ENCODE data around the gene SORCS2. TPM values are rescaled to one million over a fixed set of nuclear protein-coding genes. Genes with fewer than 3 reads are reported as not detected.

Gene SORCS2
- total RNA-seq, 1 donor from 2014 or later: 10.9 TPM

DNA sequence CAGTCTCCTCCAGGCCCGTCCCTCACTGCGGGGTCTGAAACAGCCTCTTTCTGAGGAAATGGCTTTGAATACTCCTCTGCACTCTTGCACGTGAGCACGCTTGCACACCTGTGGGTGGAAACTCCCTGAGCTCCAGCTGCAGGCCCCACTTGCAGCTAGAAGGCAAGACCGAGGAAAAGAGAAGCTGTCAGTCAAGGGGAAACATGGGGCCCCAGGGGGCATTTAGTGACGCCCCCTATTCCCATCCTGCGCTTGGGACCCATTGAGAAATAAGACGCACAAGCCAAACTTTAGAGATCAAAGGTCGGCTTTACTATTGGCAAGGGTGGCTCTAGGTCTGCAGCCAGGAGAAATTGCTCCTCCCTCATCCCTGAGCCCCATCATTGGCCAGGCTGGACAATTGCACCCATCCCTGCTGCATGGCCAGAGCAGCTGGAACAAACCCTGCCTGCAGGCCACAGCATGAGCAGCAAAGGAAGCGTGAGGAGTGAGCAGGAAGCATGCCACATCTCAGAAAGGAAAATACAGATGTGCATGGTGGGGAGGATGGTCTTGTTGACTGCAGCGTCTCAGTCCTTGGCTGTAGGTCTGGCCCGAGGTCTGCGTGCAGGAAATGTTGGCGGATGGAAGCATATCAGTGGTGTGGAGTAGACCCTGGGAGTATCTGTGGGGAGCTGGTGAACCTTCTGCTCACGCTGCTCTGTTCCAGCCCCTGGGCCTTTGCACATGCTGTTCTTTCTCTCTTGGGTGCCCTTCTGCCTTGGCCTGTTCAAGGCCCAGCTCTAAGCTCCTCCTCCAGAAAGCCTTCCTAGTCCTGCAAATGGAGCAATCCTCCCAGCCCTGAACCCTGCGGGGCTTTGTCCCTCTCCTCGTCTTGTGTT lies 148.5 kb downstream of the SORCS2 start:
- Mint-ChIP-seq H3K27ac (ENCODE audit: unreplicated experiment) (no peak overlapping the region), H3K27me3 (ENCODE audit: low read depth) (peaks cover 5% of the 10 kb centered on the region), H3K36me3 (ENCODE audit: low read depth) (peaks cover 7% of the 10 kb centered on the region), H3K4me1 (ENCODE audit: low read depth) (peaks cover 2% of the 10 kb centered on the region), H3K4me3 (ENCODE audit: unreplicated experiment) (no peak overlapping the region), H3K9me3 (ENCODE audit: low read depth) (peaks cover 7% of the 10 kb centered on the region)
- TF ChIP-seq, protein P1, sequence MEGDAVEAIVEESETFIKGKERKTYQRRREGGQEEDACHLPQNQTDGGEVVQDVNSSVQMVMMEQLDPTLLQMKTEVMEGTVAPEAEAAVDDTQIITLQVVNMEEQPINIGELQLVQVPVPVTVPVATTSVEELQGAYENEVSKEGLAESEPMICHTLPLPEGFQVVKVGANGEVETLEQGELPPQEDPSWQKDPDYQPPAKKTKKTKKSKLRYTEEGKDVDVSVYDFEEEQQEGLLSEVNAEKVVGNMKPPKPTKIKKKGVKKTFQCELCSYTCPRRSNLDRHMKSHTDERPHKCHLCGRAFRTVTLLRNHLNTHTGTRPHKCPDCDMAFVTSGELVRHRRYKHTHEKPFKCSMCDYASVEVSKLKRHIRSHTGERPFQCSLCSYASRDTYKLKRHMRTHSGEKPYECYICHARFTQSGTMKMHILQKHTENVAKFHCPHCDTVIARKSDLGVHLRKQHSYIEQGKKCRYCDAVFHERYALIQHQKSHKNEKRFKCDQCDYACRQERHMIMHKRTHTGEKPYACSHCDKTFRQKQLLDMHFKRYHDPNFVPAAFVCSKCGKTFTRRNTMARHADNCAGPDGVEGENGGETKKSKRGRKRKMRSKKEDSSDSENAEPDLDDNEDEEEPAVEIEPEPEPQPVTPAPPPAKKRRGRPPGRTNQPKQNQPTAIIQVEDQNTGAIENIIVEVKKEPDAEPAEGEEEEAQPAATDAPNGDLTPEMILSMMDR (IDR thresholded peaks at IDR 0.05): no peak
- peak; percentile 36 for DNase-seq (ENCODE audit: low spot score)

- TF ChIP-seq, protein P1 (IDR thresholded peaks at IDR 0.05): no peak
- Mint-ChIP-seq H3K27me3 (ENCODE audit: low read depth) (peaks cover 5% of the 10 kb centered on the region), H3K36me3 (ENCODE audit: low read depth) (peaks cover 8% of the 10 kb centered on the region), H3K9me3 (ENCODE audit: low read depth) (peaks cover 15% of the 10 kb centered on the region), H3K4me1 (ENCODE audit: low read depth) (no peaks in the 10 kb centered on the region), H3K27ac (ENCODE audit: unreplicated experiment) (no peak overlapping the region), H3K4me3 (ENCODE audit: unreplicated experiment) (no peak overlapping the region)
- DNase-seq (ENCODE audit: low spot score): no peak
These were observed 149.3 kb downstream of the SORCS2 start for GRCh38 chr4:7341491-7342222.

DNA sequence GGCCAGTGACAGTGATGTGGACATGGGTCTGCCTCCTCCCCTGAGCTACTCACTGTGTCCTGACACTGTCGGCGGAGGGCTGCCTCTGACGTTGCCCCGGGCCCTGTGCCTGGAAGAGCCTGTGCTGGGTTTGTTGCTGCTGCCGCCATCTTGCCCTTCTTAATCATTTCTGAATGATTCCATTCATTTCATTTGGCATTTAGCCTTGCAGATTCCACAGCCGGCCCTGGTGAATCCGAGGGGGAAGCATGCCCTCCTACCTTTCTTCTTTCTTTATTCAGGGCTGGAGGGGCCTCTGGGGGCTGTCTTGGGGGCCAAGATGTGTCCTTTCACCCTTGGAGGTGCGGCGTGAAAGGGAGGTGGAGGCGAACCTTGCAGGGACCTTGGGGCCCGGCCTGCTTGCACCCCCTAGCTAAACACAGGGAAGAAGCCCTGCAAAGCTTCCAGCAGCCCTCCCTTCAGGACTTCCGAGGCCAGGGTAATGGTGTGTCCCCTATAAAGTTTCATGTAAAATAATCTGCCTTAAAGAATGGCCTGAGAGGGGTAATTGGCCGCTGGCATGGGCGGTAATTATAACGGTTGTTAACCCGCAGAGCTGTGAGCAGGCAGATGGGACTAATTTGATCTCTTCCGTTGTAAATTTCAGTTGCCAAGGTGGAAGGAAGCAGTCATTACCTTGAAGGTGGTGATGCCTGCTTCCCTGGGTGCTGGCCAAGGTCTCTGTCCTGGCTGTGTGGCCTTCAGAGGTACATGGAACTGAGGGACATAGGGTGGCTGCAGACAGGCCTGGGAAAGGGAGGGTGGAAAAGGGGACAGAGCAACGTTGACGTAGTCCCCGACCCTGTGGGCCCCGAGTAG lies 150.1 kb downstream of the SORCS2 start:
- Mint-ChIP-seq H3K27me3 (ENCODE audit: low read depth) (no peaks in the 10 kb centered on the region), H3K4me1 (ENCODE audit: low read depth) (no peaks in the 10 kb centered on the region), H3K9me3 (ENCODE audit: low read depth) (peaks cover 17% of the 10 kb centered on the region), H3K27ac (ENCODE audit: unreplicated experiment) (no peak overlapping the region), H3K4me3 (ENCODE audit: unreplicated experiment) (no peak overlapping the region), H3K36me3 (ENCODE audit: low read depth) (peaks cover 9% of the 10 kb centered on the region)
- TF ChIP-seq, protein P1 (IDR thresholded peaks at IDR 0.05): no peak
- peak; percentile 71 for DNase-seq (ENCODE audit: low spot score)

DNA sequence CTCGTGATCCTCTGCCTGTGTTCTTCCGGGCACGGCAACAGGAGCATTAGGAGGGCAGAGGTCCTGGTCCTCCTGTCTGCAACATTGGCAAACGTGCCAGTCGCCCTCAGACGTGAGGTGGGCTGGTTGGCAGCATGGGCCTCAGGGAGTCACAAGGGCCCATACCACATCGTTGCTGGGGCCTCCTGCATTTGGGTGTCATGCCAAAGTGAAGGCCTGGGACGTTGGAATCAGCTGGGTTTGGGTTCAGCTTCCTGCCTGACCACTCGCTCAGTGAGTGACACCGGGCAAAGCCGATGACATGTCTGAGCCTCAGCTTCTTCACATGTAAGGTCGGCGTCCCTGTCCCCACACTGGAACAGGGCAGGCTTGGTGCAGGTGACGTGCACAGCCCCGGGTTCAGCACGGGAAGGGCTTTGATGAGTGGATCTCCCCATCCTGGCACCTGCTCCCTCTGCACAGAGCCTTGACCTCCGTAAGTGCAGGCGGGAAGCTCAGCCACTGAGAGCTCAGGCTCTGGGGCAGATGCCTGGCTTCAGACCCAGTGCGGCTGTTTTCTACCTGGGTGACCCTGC lies 150.8 kb downstream of the SORCS2 start:
- peak; percentile 86 for DNase-seq (ENCODE audit: low spot score)
- peaks cover 14% of the 10 kb centered on the region for H3K9me3 Mint-ChIP-seq (ENCODE audit: low read depth)
- peaks cover 4% of the 10 kb centered on the region for H3K4me1 Mint-ChIP-seq (ENCODE audit: low read depth)
- H3K27me3 Mint-ChIP-seq (ENCODE audit: low read depth): no peaks in the 10 kb centered on the region
- TF ChIP-seq, protein P1 (IDR thresholded peaks at IDR 0.05): no peak
- no peak overlapping the region for H3K4me3 Mint-ChIP-seq (ENCODE audit: unreplicated experiment)
- H3K36me3 Mint-ChIP-seq (ENCODE audit: low read depth): peaks cover 7% of the 10 kb centered on the region
- no peak overlapping the region for H3K27ac Mint-ChIP-seq (ENCODE audit: unreplicated experiment)

All from chondrocyte (in vitro differentiated cells).